KOPT-K1 (cell line): ENCODE measurements around the gene ALDH4A1.
A peak's percentile ranks its signal among the peaks of the same experiment; 100 is the strongest.

ENCODE experiments used
- H3K27ac ChIP-seq: fragments of 200-600 bp; sonication (generic); 2 replicates; pipeline ENCODE4 v1.5.1; 2016; ENCODE audit warnings: antibody characterized with exemption, mild to moderate bottlenecking, low read depth, low read length; ENCODE audit not compliant: poor library complexity, severe bottlenecking
- H3K36me3 ChIP-seq: fragments of 200-600 bp; sonication (generic); 2 replicates; pipeline ENCODE4 v1.5.1; 2017; ENCODE audit warnings: antibody characterized with exemption, mild to moderate bottlenecking, low read length, moderate library complexity; ENCODE audit not compliant: insufficient read depth
- H3K9me3 ChIP-seq: fragments of 200-600 bp; sonication (generic); 2 replicates; pipeline ENCODE4 v1.5.1; 2017; ENCODE audit warnings: antibody characterized with exemption, low read length, mild to moderate bottlenecking; ENCODE audit not compliant: insufficient read depth, poor library complexity, severe bottlenecking

Gene ALDH4A1

GRCh38 chr1:18902523-18903290 lies at the start of gene ALDH4A1:
Gene ALDH4A1, minus strand, starts transcription at chr1:18902555. Its CDS starts 32 bp downstream, at chr1:18902523.
- H3K9me3 ChIP-seq = no peaks in the 10 kb centered on the region
- H3K36me3 ChIP-seq = no peaks in the 10 kb centered on the region
- peak within 1 kb of the TSS; percentile 61 for H3K27ac ChIP-seq

GRCh38 chr1:18951818-18952391 lies 49.5 kb upstream of the ALDH4A1 start:
- Histone ChIP-seq H3K36me3 (no peaks in the 10 kb centered on the region), H3K27ac (no peak overlapping the region), H3K9me3 (no peaks in the 10 kb centered on the region)

GRCh38 chr1:18951416-18951815 lies 49.1 kb upstream of the ALDH4A1 start:
- no peaks in the 10 kb centered on the region for H3K36me3 ChIP-seq
- H3K9me3 ChIP-seq = no peaks in the 10 kb centered on the region
- no peak overlapping the region for H3K27ac ChIP-seq

- Histone ChIP-seq H3K9me3 (no peaks in the 10 kb centered on the region), H3K27ac (no peak overlapping the region), H3K36me3 (no peaks in the 10 kb centered on the region)
Observed at GRCh38 chr1:18950401-18951026, 48.2 kb upstream of the ALDH4A1 start.

- Histone ChIP-seq H3K27ac (no peak overlapping the region), H3K36me3 (no peaks in the 10 kb centered on the region), H3K9me3 (no peaks in the 10 kb centered on the region)
Observed at GRCh38 chr1:18949686-18950400, 47.5 kb upstream of the ALDH4A1 start.

GRCh38 chr1:18948913-18949685 lies 46.7 kb upstream of the ALDH4A1 start:
- H3K9me3 ChIP-seq = no peaks in the 10 kb centered on the region
- H3K27ac ChIP-seq = no peak overlapping the region

GRCh38 chr1:18948048-18948912 lies 45.9 kb upstream of the ALDH4A1 start:
- H3K27ac ChIP-seq = no peak overlapping the region
- no peaks in the 10 kb centered on the region for H3K36me3 ChIP-seq
- H3K9me3 ChIP-seq = no peaks in the 10 kb centered on the region

More at GRCh38 chr1:18948913-18949685, 46.7 kb upstream of the ALDH4A1 start:
- H3K36me3 ChIP-seq = no peaks in the 10 kb centered on the region

GRCh38 chr1:18947570-18947969 lies 45.2 kb upstream of the ALDH4A1 start:
- Histone ChIP-seq H3K36me3 (no peaks in the 10 kb centered on the region), H3K27ac (no peak overlapping the region), H3K9me3 (no peaks in the 10 kb centered on the region)

- no peaks in the 10 kb centered on the region for H3K36me3 ChIP-seq
- H3K9me3 ChIP-seq = no peaks in the 10 kb centered on the region
- H3K27ac ChIP-seq = no peak overlapping the region
Observed at GRCh38 chr1:18946550-18947381, 44.4 kb upstream of the ALDH4A1 start.

GRCh38 chr1:18945401-18945849 lies 43.1 kb upstream of the ALDH4A1 start:
- no peaks in the 10 kb centered on the region for H3K36me3 ChIP-seq
- no peaks in the 10 kb centered on the region for H3K9me3 ChIP-seq
- H3K27ac ChIP-seq = no peak overlapping the region

- Histone ChIP-seq H3K36me3 (no peaks in the 10 kb centered on the region), H3K9me3 (no peaks in the 10 kb centered on the region), H3K27ac (no peak overlapping the region)
Observed at GRCh38 chr1:18944810-18945209, 42.5 kb upstream of the ALDH4A1 start.

- no peaks in the 10 kb centered on the region for H3K9me3 ChIP-seq
- no peak overlapping the region for H3K27ac ChIP-seq
Observed at GRCh38 chr1:18943914-18944572, 41.7 kb upstream of the ALDH4A1 start.

GRCh38 chr1:18943162-18943561 lies 40.8 kb upstream of the ALDH4A1 start:
- H3K9me3 ChIP-seq = no peaks in the 10 kb centered on the region
- H3K36me3 ChIP-seq = no peaks in the 10 kb centered on the region
- no peak overlapping the region for H3K27ac ChIP-seq

More at GRCh38 chr1:18943914-18944572, 41.7 kb upstream of the ALDH4A1 start:
- H3K36me3 ChIP-seq = no peaks in the 10 kb centered on the region
